ENCODE results near the gene NEK6.

NEK6 gene

DNA sequence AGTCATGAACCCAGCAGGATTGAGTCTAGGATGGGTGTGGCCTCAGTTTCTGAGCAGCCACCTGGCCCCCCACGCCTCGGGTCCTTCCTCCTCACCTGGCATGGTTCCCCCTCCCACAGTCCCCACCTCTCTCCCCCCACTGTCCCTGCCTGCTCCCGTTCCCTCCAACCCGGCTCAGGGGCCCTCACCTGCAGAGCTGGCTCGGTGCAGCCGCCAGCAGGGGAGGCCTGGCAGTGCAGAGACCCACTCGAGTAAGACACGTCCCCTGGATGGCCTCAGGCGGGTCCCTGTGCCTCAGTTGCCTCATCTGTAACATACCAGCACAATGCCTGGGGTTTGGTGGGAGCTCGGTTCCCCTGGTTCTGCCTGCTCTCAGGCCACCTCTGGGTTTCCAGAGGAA is 66.2 kb downstream of the NEK6 start:
- H3K27ac ChIP-seq = no peak overlapping the region
- H3K36me3 ChIP-seq = peaks cover 91% of the 10 kb centered on the region
- peaks cover 11 to 19% of the 10 kb centered on the region in 2 experiments for H3K4me1 ChIP-seq (ENCODE audit: control insufficient read depth in 1 of 2, insufficient read depth in 1 of 2, low read depth in 1 of 2, low read length in 1 of 2)
- TF ChIP-seq CTCF (IDR thresholded peaks at IDR 0.05) = no peak
- H3K9me3 ChIP-seq = no peaks in the 10 kb centered on the region
- H3K4me3 ChIP-seq (ENCODE audit: low read depth in 1 of 2, low read length in 1 of 2) = no peak overlapping the region
- no peaks in the 10 kb centered on the region for H3K27me3 ChIP-seq

DNA sequence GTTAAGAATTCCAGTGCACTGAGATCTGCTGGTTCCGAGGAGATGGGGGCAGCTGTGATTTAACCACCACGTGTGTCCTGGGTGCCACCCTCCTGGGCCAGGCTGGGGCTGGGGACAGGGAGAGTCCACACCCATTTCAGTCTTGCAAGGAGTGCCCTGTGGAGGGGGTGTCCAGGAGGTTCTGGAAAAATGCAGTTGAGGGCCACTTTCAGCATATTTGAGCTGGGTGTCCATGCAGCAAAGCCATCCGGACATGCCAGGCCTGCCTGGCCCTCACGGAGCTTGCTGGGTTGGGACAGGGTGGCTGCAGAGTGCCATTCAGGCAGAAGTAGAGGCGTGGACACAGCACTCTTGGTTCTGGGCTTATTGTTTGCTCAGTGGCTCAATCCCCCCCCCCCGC is 68.1 kb downstream of the NEK6 start:
- Histone ChIP-seq H3K27ac (no peak overlapping the region), H3K27me3 (no peaks in the 10 kb centered on the region), H3K9me3 (no peaks in the 10 kb centered on the region), H3K4me3 (ENCODE audit: low read depth in 1 of 2, low read length in 1 of 2) (no peak overlapping the region), H3K36me3 (peaks cover 100% of the 10 kb centered on the region), H3K4me1 (ENCODE audit: control insufficient read depth in 1 of 2, insufficient read depth in 1 of 2, low read depth in 1 of 2, low read length in 1 of 2) (peaks cover 11 to 12% of the 10 kb centered on the region in 2 experiments)
- TF ChIP-seq CTCF (IDR thresholded peaks at IDR 0.05) = no peak

- Histone ChIP-seq H3K4me3 (ENCODE audit: low read depth in 1 of 2, low read length in 1 of 2) (no peak overlapping the region), H3K4me1 (ENCODE audit: control insufficient read depth in 1 of 2, insufficient read depth in 1 of 2, low read depth in 1 of 2, low read length in 1 of 2) (peaks cover 11% of the 10 kb centered on the region in 2 experiments), H3K27me3 (no peaks in the 10 kb centered on the region), H3K9me3 (no peaks in the 10 kb centered on the region), H3K36me3 (peaks cover 100% of the 10 kb centered on the region), H3K27ac (no peak overlapping the region)
- no peak for TF ChIP-seq CTCF (IDR thresholded peaks at IDR 0.05)
Measured at GRCh38 chr9:124326378-124326777, 68.6 kb downstream of the NEK6 start.

GRCh38 chr9:124327491-124327890 is 69.7 kb downstream of the NEK6 start:
- Histone ChIP-seq H3K27ac (no peak overlapping the region), H3K27me3 (no peaks in the 10 kb centered on the region), H3K36me3 (peaks cover 100% of the 10 kb centered on the region), H3K4me3 (ENCODE audit: low read depth in 1 of 2, low read length in 1 of 2) (no peak overlapping the region), H3K4me1 (ENCODE audit: control insufficient read depth in 1 of 2, insufficient read depth in 1 of 2, low read depth in 1 of 2, low read length in 1 of 2) (peaks cover 5 to 6% of the 10 kb centered on the region in 2 experiments), H3K9me3 (no peaks in the 10 kb centered on the region)
- TF ChIP-seq CTCF (IDR thresholded peaks at IDR 0.05) = no peak

- H3K36me3 ChIP-seq = peaks cover 100% of the 10 kb centered on the region
- no peaks in the 10 kb centered on the region for H3K27me3 ChIP-seq
- H3K4me1 ChIP-seq (ENCODE audit: control insufficient read depth in 1 of 2, insufficient read depth in 1 of 2, low read depth in 1 of 2, low read length in 1 of 2) = no peaks in the 10 kb centered on the region
- no peak overlapping the region for H3K27ac ChIP-seq
- H3K9me3 ChIP-seq = no peaks in the 10 kb centered on the region
- H3K4me3 ChIP-seq (ENCODE audit: low read depth in 1 of 2, low read length in 1 of 2) = no peak overlapping the region
- TF ChIP-seq CTCF (IDR thresholded peaks at IDR 0.05) = no peak
Measured at GRCh38 chr9:124328285-124328684, 70.5 kb downstream of the NEK6 start.

Data from neutrophil (primary cell).